Body of pancreas (tissue), 4 donors: ENCODE data around the gene ADGRL1. TPM values are rescaled to one million over a fixed set of nuclear protein-coding genes. Genes with fewer than 3 reads are reported as not detected.
"Not testable (repeated sequence)": the region's sequence is repeated elsewhere in the genome, so short reads cannot be mapped to it uniquely, and the experiment has no call there.

Experiments
- ATAC-seq: fragments of 150-250 bp; one replicate; pipeline ENCODE4 v1.9.1; 2016
- DNase-seq, 4 donors: peaks; one replicate each; pipeline ENCODE4 v3.0.0-alpha.2; 2019
- H3K27ac ChIP-seq, 4 donors: fragments of 200-600 bp; sonication (generic); 1 replicate in 3 of 4; 2 replicates in 1 of 4; pipeline versions ENCODE4 v1.5.1 to v1.6.1; 2016 to 2019; ENCODE audit warnings: mild to moderate bottlenecking in 1 of 4, mixed read lengths in 1 of 4, moderate library complexity in 1 of 4
- H3K27me3 ChIP-seq, 2 donors: fragments of 200-600 bp; sonication (generic); one replicate each; pipeline ENCODE4 v1.6.0; 2016; ENCODE audit warnings: mild to moderate bottlenecking in 1 of 2
- H3K36me3 ChIP-seq, 2 donors: fragments of 200-600 bp; sonication (generic); replicated peaks in 1 of 2; 2 replicates each; pipeline ENCODE4 v1.5.1; 2016; ENCODE audit warnings: low read depth in 2 of 2; ENCODE audit not compliant: insufficient read depth in 1 of 2
- H3K4me1 ChIP-seq: fragments of 200-600 bp; sonication (generic); one replicate; pipeline ENCODE4 v1.6.0; 2016
- H3K4me3 ChIP-seq, 2 donors: fragments of 200-600 bp; sonication (generic); 1 replicate in 1 of 2; 2 replicates in 1 of 2; pipeline ENCODE4 v1.5.1; 2016 to 2019
- H3K9me3 ChIP-seq, 3 donors: fragments of 200-600 bp; sonication (generic); 1 replicate in 2 of 3; 2 replicates in 1 of 3; pipeline ENCODE4 v1.5.1; 2016
- CTCF ChIP-seq, 7 experiments: fragments of 450-650 bp in 4 of 7; fragments of 200-600 bp in 3 of 7; sonication (generic) in 3 of 7; IDR thresholded peaks; one replicate each; pipeline ENCODE4 v1.5.1; 2016 to 2019; ENCODE audit warnings: antibody characterized with exemption in 7 of 7
- POLR2A ChIP-seq, 3 donors: fragments of 450-650 bp; IDR thresholded peaks; one replicate each; pipeline ENCODE4 v1.6.1; 2016; ENCODE audit warnings: antibody characterized with exemption in 3 of 3, mild to moderate bottlenecking in 2 of 3
- WGBS, 2 donors: methylation state at CpG; one replicate each; pipeline ENCODE4 v1.1.5; 2017; 5-methylcytosine and 5-hydroxymethylcytosine counted together
- intact Hi-C: fragments of 100-400 bp; cut with DNase I; formaldehyde crosslinking; loops from one replicate; pipeline ENCODE4 v1.15.1; 2023
- total RNA-seq, 2 donors: library from RNA; depleted of rRNA; stranded (reverse); fragments of >200 nt; gene quantifications; one replicate each; pipeline ENCODE4 v1.1.0, GENCODE V29; 2016

ADGRL1 gene
- total RNA-seq, 2 donors from 2014 or later = 12.5 to 16.5 TPM

DNA sequence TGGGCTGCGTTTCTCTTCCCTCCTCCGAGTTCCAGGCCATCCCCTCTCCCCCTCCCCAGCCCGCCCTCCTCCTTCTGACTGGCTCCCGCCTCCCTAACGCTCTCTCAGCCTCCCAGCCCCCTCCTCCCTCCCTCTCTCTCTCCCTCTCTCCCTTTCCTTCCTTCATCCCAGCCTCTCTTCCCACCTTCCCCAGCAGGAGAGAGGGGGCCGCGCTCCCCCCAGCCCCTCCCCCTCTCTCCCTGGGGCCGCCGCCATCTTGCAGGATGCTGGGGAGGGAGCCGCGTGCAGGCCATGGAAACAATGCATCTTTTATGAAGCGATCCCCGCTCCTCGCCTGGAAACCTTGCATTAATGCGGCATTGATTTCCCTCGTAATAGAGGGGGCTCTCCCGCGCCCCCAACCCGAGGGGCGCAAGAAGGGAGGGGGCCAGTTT lies 42.6 kb upstream of the ADGRL1 start:
- TF ChIP-seq CTCF (IDR thresholded peaks at IDR 0.05) (no peak), POLR2A (IDR thresholded peaks at IDR 0.05) (no peak)
- Histone ChIP-seq H3K4me3 (no peak overlapping the region), H3K27me3 (peaks cover 0 to 16% of the 10 kb centered on the region in 2 donors), H3K4me1 (peaks cover 17% of the 10 kb centered on the region), H3K27ac (no peak overlapping the region), H3K36me3 (no peaks in the 10 kb centered on the region), H3K9me3 (no peaks in the 10 kb centered on the region)
- WGBS, 2 donors = 0 to 5% methylated on average over 14 to 15 of the region's 20 CpGs
- intact Hi-C loops = no loop called here
- ATAC-seq (no peak), DNase-seq (peak in 3 of 4 donors; percentile 4 to 19 (median 5))

DNA sequence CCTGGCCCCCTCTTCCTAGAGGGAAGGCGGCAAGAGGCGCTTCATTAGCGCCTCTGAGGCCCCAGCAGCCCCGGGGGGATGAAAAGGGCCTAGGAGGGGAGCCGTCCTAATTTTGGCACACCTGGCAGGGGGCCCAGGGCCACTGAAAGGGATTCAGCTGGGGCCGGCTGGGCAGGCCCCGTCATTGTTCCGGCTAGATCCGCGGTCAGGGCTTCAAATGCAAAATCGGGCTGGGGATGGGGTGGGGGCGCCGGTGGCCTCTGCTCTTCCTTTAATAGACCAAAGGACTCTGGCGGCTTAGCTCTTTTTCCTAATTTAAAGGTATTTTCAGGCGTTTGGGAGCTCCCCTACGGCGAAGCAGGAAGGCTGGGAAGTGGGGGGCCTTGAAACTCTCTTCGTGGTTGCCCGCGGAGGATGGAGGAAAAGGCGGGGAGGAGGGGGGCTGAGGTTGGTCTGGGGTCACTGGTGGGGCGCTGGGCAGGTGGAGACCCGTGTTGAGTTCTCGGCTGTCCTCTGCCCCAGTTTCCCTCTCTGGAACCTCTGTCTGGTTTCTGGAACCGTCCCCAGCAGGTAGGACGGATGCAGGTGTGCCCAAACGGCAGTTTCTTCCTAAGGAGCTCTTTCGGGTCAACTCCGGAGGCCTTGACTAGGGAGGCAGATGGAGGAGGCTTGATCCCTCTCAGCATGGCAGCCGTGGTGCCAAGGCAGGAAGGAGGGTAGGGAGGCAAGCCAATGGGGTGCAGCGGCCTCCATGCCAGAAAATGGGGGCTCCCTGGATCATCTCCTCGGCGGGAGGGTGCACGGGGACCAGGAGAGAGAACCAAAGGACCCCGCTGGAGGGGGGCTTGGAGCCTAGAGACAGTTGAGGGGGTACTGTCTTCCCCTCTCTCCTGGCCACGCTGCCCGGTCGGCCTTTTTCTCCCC lies 41.8 kb upstream of the ADGRL1 start:
- H3K27ac ChIP-seq, H3K36me3 ChIP-seq, H3K4me3 ChIP-seq, H3K9me3 ChIP-seq, ATAC-seq, intact Hi-C loops: not testable (repeated sequence)
- DNase-seq = peak in 1 of 4 donors; percentile 10
- 0 to 8% methylated on average over 18 to 38 of the region's 38 CpGs for WGBS, 2 donors
- peaks cover 17% of the 10 kb centered on the region for H3K4me1 ChIP-seq
- H3K27me3 ChIP-seq = peaks cover 0 to 16% of the 10 kb centered on the region in 2 donors

- H3K27ac ChIP-seq, H3K9me3 ChIP-seq, H3K4me3 ChIP-seq, intact Hi-C loops, ATAC-seq, DNase-seq, H3K36me3 ChIP-seq: not testable (repeated sequence)
- peaks cover 17% of the 10 kb centered on the region for H3K4me1 ChIP-seq
- WGBS, 2 donors = 45% methylated on average over 3 to 5 of the region's 6 CpGs
- H3K27me3 ChIP-seq = peaks cover 0 to 16% of the 10 kb centered on the region in 2 donors
Measured at GRCh38 chr19:14247205-14247547, 41.2 kb upstream of the ADGRL1 start.

- Histone ChIP-seq H3K4me1 (peaks cover 16% of the 10 kb centered on the region), H3K27me3 (peaks cover 0 to 16% of the 10 kb centered on the region in 2 donors)
- H3K4me3 ChIP-seq, H3K27ac ChIP-seq, H3K36me3 ChIP-seq, DNase-seq, ATAC-seq, H3K9me3 ChIP-seq, intact Hi-C loops: not testable (repeated sequence)
- WGBS, 2 donors = 69 to 75% methylated on average over 5 of the region's 5 CpGs
Measured at GRCh38 chr19:14244393-14244792, 38.4 kb upstream of the ADGRL1 start.

DNA sequence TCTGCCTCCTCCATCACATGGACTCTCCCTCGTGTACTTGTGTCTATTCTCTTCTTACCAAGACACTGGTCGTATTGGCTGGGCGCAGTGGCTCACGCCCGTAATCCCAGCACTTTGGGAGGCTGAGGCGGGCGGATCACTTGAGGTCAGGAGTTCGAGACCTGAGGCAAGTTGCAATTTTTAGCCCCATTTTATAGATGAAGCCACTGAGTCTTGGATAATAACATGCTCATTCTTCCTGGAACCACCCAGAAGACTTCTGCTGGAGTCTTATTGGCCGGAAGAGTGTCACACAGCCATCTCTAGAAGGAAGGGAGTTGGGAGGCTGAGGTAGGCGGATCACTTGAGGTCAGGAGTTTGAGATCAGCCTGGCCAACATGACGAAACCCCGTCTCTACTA lies 37.7 kb upstream of the ADGRL1 start:
- H3K36me3 ChIP-seq, H3K27ac ChIP-seq, ATAC-seq, intact Hi-C loops, H3K9me3 ChIP-seq, H3K4me3 ChIP-seq, H3K4me1 ChIP-seq, DNase-seq, H3K27me3 ChIP-seq: not testable (repeated sequence)
- 83% methylated on average over 10 to 12 of the region's 12 CpGs for WGBS, 2 donors

GRCh38 chr19:14237014-14237941 lies 31.3 kb upstream of the ADGRL1 start:
- intact Hi-C loops = no loop called here
- Histone ChIP-seq H3K4me3 (no peak overlapping the region), H3K27ac (no peak overlapping the region), H3K36me3 (no peaks in the 10 kb centered on the region), H3K27me3 (no peaks in the 10 kb centered on the region), H3K4me1 (no peaks in the 10 kb centered on the region), H3K9me3 (no peaks in the 10 kb centered on the region)
- TF ChIP-seq CTCF (IDR thresholded peaks at IDR 0.05) (no peak), POLR2A (IDR thresholded peaks at IDR 0.05) (no peak)
- WGBS, 2 donors = 59 to 72% methylated on average over 4 to 5 of the region's 5 CpGs
- no peak for ATAC-seq
- no peak for DNase-seq

GRCh38 chr19:14232945-14233344 lies 27.0 kb upstream of the ADGRL1 start:
- ATAC-seq, H3K36me3 ChIP-seq, DNase-seq, H3K27me3 ChIP-seq, H3K9me3 ChIP-seq, H3K4me1 ChIP-seq, intact Hi-C loops, H3K4me3 ChIP-seq, H3K27ac ChIP-seq: not testable (repeated sequence)
- WGBS, 2 donors = 88% methylated on average over 4 of the region's 4 CpGs

GRCh38 chr19:14228446-14229071 lies 22.6 kb upstream of the ADGRL1 start:
- H3K4me1 ChIP-seq, ATAC-seq, H3K27me3 ChIP-seq, DNase-seq, H3K4me3 ChIP-seq, intact Hi-C loops, H3K9me3 ChIP-seq, H3K36me3 ChIP-seq, H3K27ac ChIP-seq: not testable (repeated sequence)
- WGBS, 2 donors = 33 to 39% methylated on average over 14 to 17 of the region's 17 CpGs

- H3K9me3 ChIP-seq, H3K36me3 ChIP-seq, ATAC-seq, H3K27ac ChIP-seq, DNase-seq, H3K4me3 ChIP-seq, H3K4me1 ChIP-seq, H3K27me3 ChIP-seq, intact Hi-C loops: not testable (repeated sequence)
- 57 to 74% methylated on average over 6 of the region's 6 CpGs for WGBS, 2 donors
Measured at GRCh38 chr19:14226498-14226897, 20.5 kb upstream of the ADGRL1 start.
